Measurements from ENCODE around the gene TENM4.

DNA sequence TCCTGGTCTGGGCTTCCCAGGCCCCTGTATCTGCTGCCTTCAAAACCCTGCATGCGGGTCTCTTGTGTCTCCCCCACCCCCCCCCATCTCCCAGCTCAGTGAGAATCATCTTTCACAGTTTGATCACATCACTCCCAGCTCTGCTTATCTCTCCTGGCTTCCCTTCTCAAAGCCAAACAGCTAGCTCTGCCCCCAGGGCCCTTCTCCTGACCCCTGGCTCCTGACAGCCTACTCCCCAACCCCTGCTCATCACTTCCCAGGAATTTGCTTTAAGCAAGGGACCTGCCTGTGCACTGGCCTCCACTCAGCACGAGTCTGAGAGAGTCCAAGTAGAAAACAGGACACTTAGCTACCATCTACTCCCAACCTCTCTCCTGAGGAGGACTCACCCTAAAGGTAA lies 342.7 kb downstream of the TENM4 start:
- TF ChIP-seq CTCF (IDR thresholded peaks at IDR 0.05): no peak
- TF ChIP-seq POLR2AphosphoS5 (IDR thresholded peaks at IDR 0.05): no peak
